Lung (tissue), 12 donors: ENCODE results near the gene GYG1. TPM values are rescaled to one million over a fixed set of nuclear protein-coding genes. Genes with fewer than 3 reads are reported as not detected.

Source experiments
- ATAC-seq: fragments of 200-7000 bp; cut with Tn5 transposase; one replicate; pipeline ENCODE4 v1.9.1; 2020; ENCODE audit warnings: moderate number of reproducible peaks; ENCODE audit not compliant: insufficient read depth, low FRiP score
- DNase-seq, 3 donors: peaks; one replicate each; pipeline ENCODE4 v3.0.0-alpha.2; 2013 to 2017
- H3K27ac ChIP-seq, 2 donors: one replicate each; pipeline ENCODE4 v1.5.1; 2013; ENCODE audit warnings: mild to moderate bottlenecking in 2 of 2, moderate library complexity in 2 of 2, control low read depth in 1 of 2, inconsistent platforms in 1 of 2, low read depth in 1 of 2, low read length in 1 of 2
- H3K27me3 ChIP-seq, 3 donors: one replicate each; pipeline ENCODE4 v1.5.1; 2013; ENCODE audit warnings: low read length in 2 of 3; ENCODE audit not compliant: control insufficient read depth in 3 of 3, insufficient read depth in 3 of 3
- H3K36me3 ChIP-seq, 4 donors: one replicate each; pipeline ENCODE4 v1.5.1; 2013; ENCODE audit warnings: low read length in 4 of 4, mild to moderate bottlenecking in 1 of 4, moderate library complexity in 1 of 4; ENCODE audit not compliant: control insufficient read depth in 4 of 4, insufficient read depth in 4 of 4
- H3K4me1 ChIP-seq, 5 donors: one replicate each; pipeline ENCODE4 v1.5.1; 2013; ENCODE audit warnings: low read length in 5 of 5, mild to moderate bottlenecking in 2 of 5, moderate library complexity in 1 of 5; ENCODE audit not compliant: control insufficient read depth in 5 of 5, insufficient read depth in 5 of 5
- H3K4me3 ChIP-seq: one replicate; pipeline ENCODE4 v1.5.1; 2013; ENCODE audit warnings: mild to moderate bottlenecking, control low read depth, moderate library complexity
- H3K9ac ChIP-seq, 2 donors: one replicate each; pipeline ENCODE4 v1.5.1; 2013; ENCODE audit warnings: low read length in 2 of 2, control low read depth in 1 of 2; ENCODE audit not compliant: insufficient read depth in 1 of 2
- H3K9me3 ChIP-seq, 4 donors: one replicate each; pipeline ENCODE4 v1.5.1; 2013; ENCODE audit warnings: low read length in 3 of 4, mild to moderate bottlenecking in 1 of 4, moderate library complexity in 1 of 4; ENCODE audit not compliant: control insufficient read depth in 4 of 4, insufficient read depth in 3 of 4
- CTCF ChIP-seq: IDR thresholded peaks from 2 replicates; pipeline ENCODE4 v1.5.1; 2012; ENCODE audit warnings: mild to moderate bottlenecking; ENCODE audit errors: control extremely low read depth, extremely low read depth
- WGBS, 2 donors: extraction: QIAGEN DNeasy Blood & Tissue Kit; methylation state at CpG; one replicate each; pipeline ENCODE4 v1.1.7; 2013; 5-methylcytosine and 5-hydroxymethylcytosine counted together
- polyA plus RNA-seq, 2 donors: library from polyadenylated mRNA; stranded (reverse); fragments of 200-250 nt; gene quantifications; one replicate each; pipeline ENCODE4 v1.2.1, GENCODE V29; 2013
- total RNA-seq, 2 donors: library from RNA; depleted of rRNA in 1 of 2; stranded (reverse); fragments of >200 nt in 1 of 2; gene quantifications; one replicate each; pipeline ENCODE4 v1.2.1, GENCODE V29; 2014 to 2021
- donor health status: control.
- donor health status: control.
- donor health status: Bipolar disorder and iron deficiency.
- donor health status: healthy.
- donor health status: DM: yes; HTN: yes; CAD: no.

Gene GYG1
- total and polyA plus RNA-seq, 4 donors, result 23.2 to 115 (median 60.2) TPM

GRCh38 chr3:149003653-149004305, 12.4 kb downstream of the GYG1 start:
- Histone ChIP-seq H3K9ac (no peak overlapping the region), H3K9me3 (peaks cover 0 to 2% (median 0%) of the 10 kb centered on the region in 4 donors), H3K4me3 (no peak overlapping the region), H3K36me3 (peaks cover 17 to 35% (median 21%) of the 10 kb centered on the region in 4 donors), H3K4me1 (peaks cover 0 to 23% (median 4%) of the 10 kb centered on the region in 5 donors), H3K27ac (no peak overlapping the region), H3K27me3 (no peaks in the 10 kb centered on the region)
- no peak for DNase-seq
- no peak for ATAC-seq
- WGBS, 2 donors, result 84 to 93% methylated on average over 6 of the region's 6 CpGs
- TF ChIP-seq CTCF, result no peak

GRCh38 chr3:149004622-149005021, 13.3 kb downstream of the GYG1 start:
- ATAC-seq (no peak), DNase-seq (no peak)
- WGBS, 2 donors, result 70 to 82% methylated on average over 4 of the region's 4 CpGs
- peaks cover 21 to 40% (median 25%) of the 10 kb centered on the region in 4 donors for H3K36me3 ChIP-seq
- no peak overlapping the region for H3K27ac ChIP-seq
- H3K9me3 ChIP-seq, result peaks cover 0 to 2% (median 0%) of the 10 kb centered on the region in 4 donors
- no peak overlapping the region for H3K9ac ChIP-seq
- no peaks in the 10 kb centered on the region for H3K27me3 ChIP-seq
- no peak for TF ChIP-seq CTCF
- H3K4me3 ChIP-seq, result no peak overlapping the region
- peaks cover 0 to 15% (median 3%) of the 10 kb centered on the region in 5 donors for H3K4me1 ChIP-seq

- DNase-seq (no peak), ATAC-seq (no peak)
- Histone ChIP-seq H3K4me1 (peaks cover 0 to 7% (median under 1%) of the 10 kb centered on the region in 5 donors), H3K9me3 (peaks cover 0 to 2% (median 0%) of the 10 kb centered on the region in 4 donors), H3K27ac (no peak overlapping the region), H3K9ac (no peak overlapping the region), H3K36me3 (peaks cover 23 to 45% (median 31%) of the 10 kb centered on the region in 4 donors), H3K27me3 (no peaks in the 10 kb centered on the region), H3K4me3 (no peak overlapping the region)
- no peak for TF ChIP-seq CTCF
- 77 to 98% methylated on average over 1 of the region's 1 CpG for WGBS, 2 donors
Measured at GRCh38 chr3:149005416-149005815, 14.1 kb downstream of the GYG1 start.
